ENCODE results near the gene URAD.
A peak's percentile ranks its signal among the peaks of the same experiment; 100 is the strongest.

The URAD gene

GRCh38 chr13:27997904-27998522 lies 9.5 kb upstream of the URAD start:
- peak in 1 of 2 experiments; percentile 81 for DNase-seq (ENCODE audit: low read depth in 1 of 2, low spot score in 1 of 2)
- H3K27ac ChIP-seq (replicated peaks), result no peak overlapping the region
- H3K4me3 ChIP-seq (replicated peaks; ENCODE audit: insufficient read depth, low read length), result no peak overlapping the region
- TF ChIP-seq, protein P1, sequence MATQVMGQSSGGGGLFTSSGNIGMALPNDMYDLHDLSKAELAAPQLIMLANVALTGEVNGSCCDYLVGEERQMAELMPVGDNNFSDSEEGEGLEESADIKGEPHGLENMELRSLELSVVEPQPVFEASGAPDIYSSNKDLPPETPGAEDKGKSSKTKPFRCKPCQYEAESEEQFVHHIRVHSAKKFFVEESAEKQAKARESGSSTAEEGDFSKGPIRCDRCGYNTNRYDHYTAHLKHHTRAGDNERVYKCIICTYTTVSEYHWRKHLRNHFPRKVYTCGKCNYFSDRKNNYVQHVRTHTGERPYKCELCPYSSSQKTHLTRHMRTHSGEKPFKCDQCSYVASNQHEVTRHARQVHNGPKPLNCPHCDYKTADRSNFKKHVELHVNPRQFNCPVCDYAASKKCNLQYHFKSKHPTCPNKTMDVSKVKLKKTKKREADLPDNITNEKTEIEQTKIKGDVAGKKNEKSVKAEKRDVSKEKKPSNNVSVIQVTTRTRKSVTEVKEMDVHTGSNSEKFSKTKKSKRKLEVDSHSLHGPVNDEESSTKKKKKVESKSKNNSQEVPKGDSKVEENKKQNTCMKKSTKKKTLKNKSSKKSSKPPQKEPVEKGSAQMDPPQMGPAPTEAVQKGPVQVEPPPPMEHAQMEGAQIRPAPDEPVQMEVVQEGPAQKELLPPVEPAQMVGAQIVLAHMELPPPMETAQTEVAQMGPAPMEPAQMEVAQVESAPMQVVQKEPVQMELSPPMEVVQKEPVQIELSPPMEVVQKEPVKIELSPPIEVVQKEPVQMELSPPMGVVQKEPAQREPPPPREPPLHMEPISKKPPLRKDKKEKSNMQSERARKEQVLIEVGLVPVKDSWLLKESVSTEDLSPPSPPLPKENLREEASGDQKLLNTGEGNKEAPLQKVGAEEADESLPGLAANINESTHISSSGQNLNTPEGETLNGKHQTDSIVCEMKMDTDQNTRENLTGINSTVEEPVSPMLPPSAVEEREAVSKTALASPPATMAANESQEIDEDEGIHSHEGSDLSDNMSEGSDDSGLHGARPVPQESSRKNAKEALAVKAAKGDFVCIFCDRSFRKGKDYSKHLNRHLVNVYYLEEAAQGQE (IDR thresholded peaks at IDR 0.05; ENCODE audit: insufficient replicate concordance, low read depth), result no peak
- TF ChIP-seq POLR2AphosphoS5 (IDR thresholded peaks at IDR 0.05; ENCODE audit: low read depth), result no peak
- peak; percentile 75 for TF ChIP-seq CTCF (IDR thresholded peaks at IDR 0.05; ENCODE audit: insufficient read depth, low read length)
- TF ChIP-seq GABPA (IDR thresholded peaks at IDR 0.05; ENCODE audit: low read depth), result no peak
- no peak for TF ChIP-seq SPI1 (IDR thresholded peaks at IDR 0.05; ENCODE audit: borderline replicate concordance, low read depth)
- no peaks in the 10 kb centered on the region for H3K27me3 ChIP-seq (ENCODE audit: insufficient read depth, poor library complexity, severe bottlenecking)

- DNase-seq (ENCODE audit: low read depth in 1 of 2, low spot score in 1 of 2), result no peak
- Histone ChIP-seq H3K27me3 (ENCODE audit: insufficient read depth, poor library complexity, severe bottlenecking) (no peaks in the 10 kb centered on the region), H3K27ac (replicated peaks) (no peak overlapping the region), H3K4me3 (replicated peaks; ENCODE audit: insufficient read depth, low read length) (no peak overlapping the region)
- TF ChIP-seq GABPA (IDR thresholded peaks at IDR 0.05; ENCODE audit: low read depth), result no peak
- no peak for TF ChIP-seq SPI1 (IDR thresholded peaks at IDR 0.05; ENCODE audit: borderline replicate concordance, low read depth)
- no peak for TF ChIP-seq CTCF (IDR thresholded peaks at IDR 0.05; ENCODE audit: insufficient read depth, low read length)
- no peak for TF ChIP-seq POLR2AphosphoS5 (IDR thresholded peaks at IDR 0.05; ENCODE audit: low read depth)
- TF ChIP-seq, protein P1 (IDR thresholded peaks at IDR 0.05; ENCODE audit: insufficient replicate concordance, low read depth), result no peak
These were observed 3.4 kb upstream of the URAD start for GRCh38 chr13:27991881-27992280.

- peaks cover 7% of the 10 kb centered on the region for H3K27me3 ChIP-seq (ENCODE audit: insufficient read depth, poor library complexity, severe bottlenecking)
- no peak overlapping the region for H3K27ac ChIP-seq (replicated peaks)
- no peak for DNase-seq (ENCODE audit: low read depth in 1 of 2, low spot score in 1 of 2)
- H3K4me3 ChIP-seq (replicated peaks; ENCODE audit: insufficient read depth, low read length), result no peak overlapping the region
- TF ChIP-seq CTCF (IDR thresholded peaks at IDR 0.05; ENCODE audit: insufficient read depth, low read length), result no peak
- TF ChIP-seq, protein P1 (IDR thresholded peaks at IDR 0.05; ENCODE audit: insufficient replicate concordance, low read depth), result no peak
- no peak for TF ChIP-seq POLR2AphosphoS5 (IDR thresholded peaks at IDR 0.05; ENCODE audit: low read depth)
- no peak for TF ChIP-seq GABPA (IDR thresholded peaks at IDR 0.05; ENCODE audit: low read depth)
- no peak for TF ChIP-seq SPI1 (IDR thresholded peaks at IDR 0.05; ENCODE audit: borderline replicate concordance, low read depth)
These were observed 2.9 kb downstream of the URAD start for GRCh38 chr13:27985600-27985999.
